ENCODE results near the gene ZC3H13. TPM values are rescaled to one million over a fixed set of nuclear protein-coding genes. Genes with fewer than 3 reads are reported as not detected.

ZC3H13 gene
- total RNA-seq, 1 experiment from 2014 or later = 378 TPM

DNA sequence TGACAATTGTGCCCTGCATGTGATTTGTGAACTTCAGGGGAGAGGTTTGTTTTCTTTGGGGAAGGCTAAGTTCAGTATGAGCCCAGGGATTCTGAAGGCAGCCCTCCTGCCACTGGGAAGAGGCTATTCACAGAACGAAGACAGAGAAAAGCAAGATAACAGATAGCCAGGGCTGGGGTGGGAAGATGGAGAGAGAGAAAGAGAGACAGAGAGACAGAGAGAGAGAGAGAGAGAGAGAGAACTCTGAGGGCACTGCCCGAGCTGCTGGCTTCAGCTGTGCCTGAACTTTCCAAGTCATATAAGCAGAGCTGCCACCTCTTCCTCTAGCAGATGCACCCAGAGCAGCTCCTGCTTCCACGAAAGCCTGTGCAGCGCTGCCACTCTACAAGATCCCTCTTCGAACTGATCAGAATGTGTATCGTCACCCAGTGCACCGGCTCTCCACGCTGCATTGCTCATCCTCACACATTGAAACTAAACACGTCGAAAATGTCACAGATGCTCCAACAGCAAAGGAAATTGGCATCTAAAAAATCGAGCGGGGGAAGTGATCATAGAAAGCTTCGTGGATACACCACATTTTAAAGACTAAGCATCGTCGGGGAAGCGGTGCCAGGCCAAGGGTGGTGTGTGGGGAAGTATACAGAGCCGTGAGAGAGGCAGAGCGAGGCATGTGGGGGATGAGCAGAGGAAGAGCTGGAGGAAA lies 119.2 kb downstream of the ZC3H13 start:
- BruUV-seq (replicated peaks) = no TSS peak
- Histone ChIP-seq H3K27me3 (replicated peaks; ENCODE audit: insufficient read depth, low read depth, low read length, poor library complexity) (no peaks in the 10 kb centered on the region), H3K27ac (ENCODE audit: low read depth, low read length, poor library complexity, severe bottlenecking) (no peak overlapping the region), H3K9me3 (ENCODE audit: low read depth, low read length, poor library complexity, severe bottlenecking) (no peaks in the 10 kb centered on the region), H3K4me1 (ENCODE audit: insufficient read depth, low read length, poor library complexity, severe bottlenecking) (peaks cover 7% of the 10 kb centered on the region), H3K36me3 (ENCODE audit: insufficient read depth, low read length, poor library complexity, severe bottlenecking) (no peaks in the 10 kb centered on the region), H3K4me3 (ENCODE audit: low read depth, low read length, poor library complexity, severe bottlenecking) (no peak overlapping the region)
- ChIA-PET POLR2A (ENCODE audit: low non-redundant PET) (no interaction called here), CTCF (no interaction called here)
- intact Hi-C loops (cut with micrococcal nuclease; ENCODE audit: unreplicated experiment) = no loop called here
- TF ChIP-seq, protein P1, sequence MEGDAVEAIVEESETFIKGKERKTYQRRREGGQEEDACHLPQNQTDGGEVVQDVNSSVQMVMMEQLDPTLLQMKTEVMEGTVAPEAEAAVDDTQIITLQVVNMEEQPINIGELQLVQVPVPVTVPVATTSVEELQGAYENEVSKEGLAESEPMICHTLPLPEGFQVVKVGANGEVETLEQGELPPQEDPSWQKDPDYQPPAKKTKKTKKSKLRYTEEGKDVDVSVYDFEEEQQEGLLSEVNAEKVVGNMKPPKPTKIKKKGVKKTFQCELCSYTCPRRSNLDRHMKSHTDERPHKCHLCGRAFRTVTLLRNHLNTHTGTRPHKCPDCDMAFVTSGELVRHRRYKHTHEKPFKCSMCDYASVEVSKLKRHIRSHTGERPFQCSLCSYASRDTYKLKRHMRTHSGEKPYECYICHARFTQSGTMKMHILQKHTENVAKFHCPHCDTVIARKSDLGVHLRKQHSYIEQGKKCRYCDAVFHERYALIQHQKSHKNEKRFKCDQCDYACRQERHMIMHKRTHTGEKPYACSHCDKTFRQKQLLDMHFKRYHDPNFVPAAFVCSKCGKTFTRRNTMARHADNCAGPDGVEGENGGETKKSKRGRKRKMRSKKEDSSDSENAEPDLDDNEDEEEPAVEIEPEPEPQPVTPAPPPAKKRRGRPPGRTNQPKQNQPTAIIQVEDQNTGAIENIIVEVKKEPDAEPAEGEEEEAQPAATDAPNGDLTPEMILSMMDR (conservative IDR thresholded peaks at IDR 0.05; ENCODE audit: low read depth, low read length) = no peak
- no peak for TF ChIP-seq EZH2 (IDR thresholded peaks at IDR 0.05; ENCODE audit: borderline replicate concordance, low read depth, low read length, poor library complexity, severe bottlenecking)
- no peak for DNase-seq (ENCODE audit: low spot score)

DNA sequence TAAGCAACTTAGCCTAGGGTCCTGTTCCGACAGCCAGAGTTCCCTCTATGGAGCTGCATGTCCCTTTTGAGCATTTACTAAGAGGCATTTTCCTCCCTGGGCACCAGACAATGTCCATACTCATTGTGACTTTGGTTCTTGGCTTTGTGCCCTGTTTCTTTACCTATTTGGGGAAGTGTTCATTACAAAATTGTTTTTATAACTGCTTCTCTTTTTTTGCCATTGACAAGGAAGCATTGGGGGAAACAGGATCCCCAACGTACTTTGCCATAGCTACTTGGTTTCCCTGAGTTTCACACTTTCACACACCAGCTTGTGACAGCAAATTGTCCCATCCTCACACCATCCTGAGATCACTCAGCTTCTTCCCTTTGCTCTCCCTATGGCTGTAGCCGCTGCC lies 119.9 kb downstream of the ZC3H13 start:
- Histone ChIP-seq H3K36me3 (ENCODE audit: insufficient read depth, low read length, poor library complexity, severe bottlenecking) (no peaks in the 10 kb centered on the region), H3K27ac (ENCODE audit: low read depth, low read length, poor library complexity, severe bottlenecking) (no peak overlapping the region), H3K9me3 (ENCODE audit: low read depth, low read length, poor library complexity, severe bottlenecking) (no peaks in the 10 kb centered on the region), H3K4me3 (ENCODE audit: low read depth, low read length, poor library complexity, severe bottlenecking) (no peak overlapping the region), H3K4me1 (ENCODE audit: insufficient read depth, low read length, poor library complexity, severe bottlenecking) (peaks cover 7% of the 10 kb centered on the region), H3K27me3 (replicated peaks; ENCODE audit: insufficient read depth, low read depth, low read length, poor library complexity) (no peaks in the 10 kb centered on the region)
- no TSS peak for BruUV-seq (replicated peaks)
- TF ChIP-seq EZH2 (IDR thresholded peaks at IDR 0.05; ENCODE audit: borderline replicate concordance, low read depth, low read length, poor library complexity, severe bottlenecking) = no peak
- TF ChIP-seq, protein P1 (conservative IDR thresholded peaks at IDR 0.05; ENCODE audit: low read depth, low read length) = no peak
- DNase-seq (ENCODE audit: low spot score) = no peak
- CTCF ChIA-PET = no interaction called here
- POLR2A ChIA-PET (ENCODE audit: low non-redundant PET) = no interaction called here
- intact Hi-C loops (cut with micrococcal nuclease; ENCODE audit: unreplicated experiment) = no loop called here

DNA sequence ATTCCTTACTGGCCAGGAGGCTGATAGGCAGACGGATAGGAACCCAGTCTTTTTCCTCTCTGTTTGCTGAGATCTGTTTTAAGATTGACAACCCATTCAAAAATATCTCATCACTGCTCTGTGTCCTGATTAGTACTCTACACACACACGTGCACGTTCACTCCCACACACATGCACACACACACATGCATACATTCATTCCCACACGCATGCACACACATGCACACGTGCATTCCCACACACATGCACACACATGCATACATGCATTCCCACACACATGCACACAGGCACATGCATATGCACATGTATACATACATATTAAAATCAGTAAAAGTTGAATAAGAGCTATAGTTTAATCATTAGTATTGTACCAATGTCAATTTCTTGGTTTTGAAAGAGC lies 120.4 kb downstream of the ZC3H13 start:
- Histone ChIP-seq H3K4me1 (ENCODE audit: insufficient read depth, low read length, poor library complexity, severe bottlenecking) (peaks cover 7% of the 10 kb centered on the region), H3K36me3 (ENCODE audit: insufficient read depth, low read length, poor library complexity, severe bottlenecking) (no peaks in the 10 kb centered on the region), H3K9me3 (ENCODE audit: low read depth, low read length, poor library complexity, severe bottlenecking) (no peaks in the 10 kb centered on the region), H3K4me3 (ENCODE audit: low read depth, low read length, poor library complexity, severe bottlenecking) (no peak overlapping the region), H3K27ac (ENCODE audit: low read depth, low read length, poor library complexity, severe bottlenecking) (no peak overlapping the region), H3K27me3 (replicated peaks; ENCODE audit: insufficient read depth, low read depth, low read length, poor library complexity) (no peaks in the 10 kb centered on the region)
- CTCF ChIA-PET = no interaction called here
- intact Hi-C loops (cut with micrococcal nuclease; ENCODE audit: unreplicated experiment) = no loop called here
- no peak for TF ChIP-seq EZH2 (IDR thresholded peaks at IDR 0.05; ENCODE audit: borderline replicate concordance, low read depth, low read length, poor library complexity, severe bottlenecking)
- TF ChIP-seq, protein P1 (conservative IDR thresholded peaks at IDR 0.05; ENCODE audit: low read depth, low read length) = no peak
- POLR2A ChIA-PET (ENCODE audit: low non-redundant PET) = no interaction called here
- no peak for DNase-seq (ENCODE audit: low spot score)
- no TSS peak for BruUV-seq (replicated peaks)

Data from A673 (cell line).